Endothelial cell of umbilical vein (primary cell): ENCODE results near the gene EFHC1. TPM values are rescaled to one million over a fixed set of nuclear protein-coding genes. Genes with fewer than 3 reads are reported as not detected.

ENCODE experiments used
- BruUV-seq: library from RNA; stranded (reverse); fragments of 400-500 nt; replicated peaks from 2 replicates; lab custom pipeline; 2021; lab: Mats Ljungman, UMichigan
- CTCF ChIA-PET: fragments of 300-600, 350-600 bp; sonication (Branson Sonifier 250); formaldehyde crosslinking; loops from one replicate; lab custom pipeline; 2021; ENCODE audit warnings: antibody characterized with exemption, inconsistent platforms; lab: Charles Lee
- POLR2A ChIA-PET: fragments of 300-600, 350-600 bp; sonication (Branson Sonifier 250); formaldehyde crosslinking; loops from one replicate; lab custom pipeline; 2021; ENCODE audit warnings: antibody characterized with exemption, inconsistent platforms; lab: Charles Lee
- DNase-seq: peaks from one replicate; pipeline ENCODE4 v3.0.0-alpha.2; 2011; ENCODE audit warnings: low read depth, low spot score
- FAIRE-seq: peaks from 2 replicates; lab custom pipeline; 2011; peaks lifted over from hg19 to GRCh38; lab: Jason Lieb, UNC
- H2AFZ ChIP-seq: 2 replicates; pipeline ENCODE4 v1.6.0; 2012; ENCODE audit warnings: low read depth, low read length, control low read depth, inconsistent platforms
- H3K27ac ChIP-seq: 2 replicates; pipeline ENCODE4 v1.5.1; 2011; ENCODE audit warnings: low read depth, mild to moderate bottlenecking, control low read depth, low read length, moderate library complexity; ENCODE audit not compliant: insufficient read depth
- H3K27me3 ChIP-seq, 2 experiments: 2 replicates each; pipeline versions ENCODE4 v1.6.0 to v1.6.1; 2011; ENCODE audit warnings: low read length in 2 of 2, mixed read lengths in 1 of 2; ENCODE audit not compliant: control insufficient read depth in 2 of 2, insufficient read depth in 2 of 2
- H3K36me3 ChIP-seq, 2 experiments: 2 replicates in 1 of 2; 3 replicates in 1 of 2; pipeline ENCODE4 v1.5.1; 2011; ENCODE audit warnings: low read length in 2 of 2, mild to moderate bottlenecking in 1 of 2, moderate library complexity in 1 of 2; ENCODE audit not compliant: control insufficient read depth in 2 of 2, insufficient read depth in 2 of 2; ENCODE audit errors: extremely low read depth in 1 of 2
- H3K4me1 ChIP-seq: 3 replicates; pipeline ENCODE4 v1.5.1; 2011; ENCODE audit warnings: mild to moderate bottlenecking, low read length; ENCODE audit not compliant: control insufficient read depth, insufficient read depth; ENCODE audit errors: extremely low read depth
- H3K4me2 ChIP-seq: 2 replicates; pipeline ENCODE4 v1.6.1; 2011; ENCODE audit warnings: low read length, control low read depth, mixed read lengths; ENCODE audit not compliant: insufficient read depth
- H3K4me3 ChIP-seq, 3 experiments: fragments of 200-600 bp in 1 of 3; sonication (generic), shearing (Covaris generic) in 1 of 3; replicated peaks in 1 of 3; 2 replicates each; pipeline ENCODE4 v1.5.1; 2011 to 2016; ENCODE audit warnings: control low read depth in 3 of 3, low read length in 3 of 3, mild to moderate bottlenecking in 2 of 3, inconsistent platforms in 1 of 3, low read depth in 1 of 3, moderate library complexity in 1 of 3; ENCODE audit not compliant: insufficient read depth in 1 of 3
- H3K79me2 ChIP-seq: 2 replicates; pipeline ENCODE4 v1.6.0; 2012; ENCODE audit warnings: low read length, inconsistent platforms; ENCODE audit not compliant: control insufficient read depth, insufficient read depth
- H3K9ac ChIP-seq: replicated peaks from 2 replicates; pipeline ENCODE3; 2011; ENCODE audit warnings: low read length, control low read depth; ENCODE audit not compliant: insufficient read depth; ENCODE audit errors: extremely low read depth
- H3K9me1 ChIP-seq: replicated peaks from 3 replicates; pipeline ENCODE4 v1.6.0; 2011; ENCODE audit warnings: mild to moderate bottlenecking, low read length; ENCODE audit not compliant: control insufficient read depth, insufficient read depth; ENCODE audit errors: extremely low read depth
- H3K9me3 ChIP-seq: replicated peaks from 2 replicates; pipeline ENCODE4 v1.5.1; 2012; ENCODE audit warnings: low read length, inconsistent platforms; ENCODE audit not compliant: control insufficient read depth, insufficient read depth
- H4K20me1 ChIP-seq: replicated peaks from 2 replicates; pipeline ENCODE3; 2011; ENCODE audit warnings: mild to moderate bottlenecking, low read length; ENCODE audit not compliant: control insufficient read depth, insufficient read depth; ENCODE audit errors: extremely low read depth
- CTCF ChIP-seq, 2 donors: IDR thresholded peaks; 1 replicate in 1 of 2; 2 replicates in 1 of 2; pipeline ENCODE4 v1.5.1; 2011; ENCODE audit warnings: low read length in 2 of 2, mild to moderate bottlenecking in 2 of 2, moderate library complexity in 2 of 2, control low read depth in 1 of 2, inconsistent platforms in 1 of 2, low read depth in 1 of 2; ENCODE audit not compliant: insufficient read depth in 1 of 2; ENCODE audit errors: extremely low read depth in 1 of 2
- EZH2 ChIP-seq: IDR thresholded peaks from 2 replicates; pipeline ENCODE4 v1.6.1; 2012; ENCODE audit warnings: borderline replicate concordance, low read depth, mild to moderate bottlenecking, moderate library complexity, low read length, inconsistent platforms; ENCODE audit not compliant: severe bottlenecking
- FOS ChIP-seq: IDR thresholded peaks from 2 replicates; pipeline ENCODE4 v1.6.1; 2011; ENCODE audit warnings: mild to moderate bottlenecking, low read length, moderate library complexity, borderline replicate concordance; ENCODE audit not compliant: insufficient read depth
- GATA2 ChIP-seq: IDR thresholded peaks from 2 replicates; pipeline ENCODE4 v1.7.0; 2011; ENCODE audit warnings: low read depth, mild to moderate bottlenecking, moderate library complexity, mixed read lengths, low read length; ENCODE audit not compliant: insufficient read length, insufficient read depth
- JUN ChIP-seq: IDR thresholded peaks from 2 replicates; pipeline ENCODE4 v1.6.1; 2011; ENCODE audit warnings: borderline replicate concordance, low read depth; ENCODE audit not compliant: insufficient read length, insufficient read depth
- MAX ChIP-seq: IDR thresholded peaks from 2 replicates; pipeline ENCODE4 v1.6.1; 2011; ENCODE audit not compliant: insufficient read depth, insufficient read length
- MYC ChIP-seq: IDR thresholded peaks from one replicate; pipeline ENCODE4 v1.6.1; 2011; ENCODE audit warnings: mild to moderate bottlenecking, low read depth, low read length
- POLR2A ChIP-seq: IDR thresholded peaks from 2 replicates; pipeline ENCODE4 v1.6.1; 2012; ENCODE audit warnings: low read depth, mild to moderate bottlenecking, control low read depth, low read length
- POLR2AphosphoS5 ChIP-seq: IDR thresholded peaks from 2 replicates; pipeline ENCODE4 v1.6.1; 2012; ENCODE audit warnings: low read depth, mild to moderate bottlenecking, control low read depth, low read length, moderate library complexity; ENCODE audit not compliant: insufficient read depth
- dilution Hi-C: fragments of 300-500 bp; cut with MboI; formaldehyde crosslinking; loops from one replicate; pipeline ENCODE4 v1.15.0; 2019; ENCODE audit warnings: low sequenced_read_pairs; ENCODE audit not compliant: extremely low pct_ligation_motif_present
- intact Hi-C: fragments of 100-400 bp; cut with micrococcal nuclease; formaldehyde crosslinking; loops from one replicate; pipeline ENCODE4 v1.10.0; 2022
- polyA plus RNA-seq, 4 experiments: library from polyadenylated mRNA; depleted of rRNA in 3 of 4; stranded (reverse) in 3 of 4; unstranded in 1 of 4; fragments of >200 nt; gene quantifications; 2 replicates each; pipeline versions ENCODE4 v1.2.1 to v1.2.3, GENCODE V29; 2011 to 2012; ENCODE audit warnings: missing spikeins in 1 of 4
- total RNA-seq: library from RNA; stranded (reverse); gene quantifications from 2 replicates; pipeline ENCODE4 v1.2.3, GENCODE V29; 2021

Gene EFHC1
- total and polyA plus RNA-seq, 2 donors (not counting 3 experiments of a cell fraction or from before 2014, with no cell fraction given): 14.6 to 17.6 TPM

DNA sequence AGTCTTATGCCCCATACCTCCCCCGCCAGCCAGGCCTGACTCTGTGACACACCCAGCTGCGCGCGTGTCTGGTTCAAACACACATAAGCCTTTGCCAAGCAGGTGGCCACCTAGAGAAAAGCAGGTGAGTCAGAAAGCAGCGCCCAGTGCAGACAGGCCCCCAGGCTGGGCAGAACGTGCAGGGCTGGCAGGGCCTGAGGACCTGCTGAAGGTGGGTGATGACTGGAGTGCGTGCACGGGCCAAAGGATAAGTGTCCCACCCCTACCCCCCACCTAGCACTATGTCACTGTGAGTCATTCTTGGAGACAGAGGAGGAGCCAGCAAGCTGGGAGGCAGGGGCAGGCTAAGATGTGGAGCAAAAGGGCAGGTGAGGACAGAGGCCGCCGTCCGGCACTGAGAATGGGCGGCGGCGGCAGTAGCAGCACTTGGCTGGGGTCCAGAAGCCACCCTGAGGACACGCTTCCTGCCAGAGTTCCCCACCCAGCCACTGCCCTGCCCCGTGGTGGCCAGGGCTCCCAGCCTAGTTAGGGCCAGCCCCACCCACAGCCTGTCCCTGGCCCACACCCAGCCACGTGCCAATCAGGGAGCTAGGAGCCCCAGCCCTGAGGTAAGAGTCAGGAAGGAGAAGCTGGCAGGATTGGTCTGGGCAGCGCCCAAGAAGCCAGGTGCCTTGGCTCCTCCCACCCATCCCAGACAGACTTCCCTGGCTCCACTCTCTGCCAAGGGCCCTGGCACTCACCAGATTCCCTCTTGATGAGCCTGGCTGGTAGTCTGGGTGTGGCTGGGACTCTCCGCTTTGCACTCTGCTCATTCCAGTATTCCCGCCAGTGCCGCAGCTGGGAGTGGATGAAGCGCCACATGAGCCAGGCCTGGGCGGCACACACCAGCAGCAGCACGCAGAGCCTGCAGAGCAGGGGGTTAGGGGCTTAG, 84.0 kb downstream of the EFHC1 start:
- no TSS peak for BruUV-seq
- intact Hi-C loops (loop anchor here (1.0 to 2.0 kb wide), 5 partner anchors 18 to 159 kb away; partner anchors contain the start of genes EFHC1 and TRAM2), dilution Hi-C loops (no loop called here)
- Histone ChIP-seq H3K36me3 (peaks cover 30 to 66% of the 10 kb centered on the region in 2 experiments), H3K79me2 (no peaks in the 10 kb centered on the region), H2AFZ (no peak overlapping the region), H3K4me1 (peaks cover 27% of the 10 kb centered on the region), H3K4me3 (no peak overlapping the region), H3K27ac (peak overlapping the region; percentile 79), H3K27me3 (no peaks in the 10 kb centered on the region), H3K9ac (peak overlapping the region; percentile 55), H4K20me1 (no peaks in the 10 kb centered on the region), H3K4me2 (no peak overlapping the region), H3K9me1 (no peaks in the 10 kb centered on the region), H3K9me3 (no peaks in the 10 kb centered on the region)
- CTCF ChIA-PET: interaction anchor here (0.8 to 1.4 kb wide), 6 partner anchors 11 to 88 kb away, joined by 3 to 6 read pairs (median 3); no protein-coding TSS in a partner anchor
- FAIRE-seq (no peak), DNase-seq (peak; percentile 49)
- POLR2A ChIA-PET: interaction anchor here (0.6 kb wide), 1 partner anchor 60 kb away, joined by 3 read pairs; no protein-coding TSS in a partner anchor
- TF ChIP-seq EZH2: no peak
- peak; percentile 55 for TF ChIP-seq FOS
- TF ChIP-seq CTCF (IDR thresholded peaks at IDR 0.05; ENCODE audit: extremely low read depth in 1 of 2, insufficient read depth in 1 of 2, low read depth in 1 of 2, low read length in 2 of 2): no peak
- no peak for TF ChIP-seq MAX
- peak; percentile 52 for TF ChIP-seq POLR2AphosphoS5
- no peak for TF ChIP-seq MYC
- no peak for TF ChIP-seq POLR2A
- TF ChIP-seq JUN: peak; percentile 3
- TF ChIP-seq GATA2: no peak
